Effector memory CD4-positive, alpha-beta T cell (primary cell): ENCODE measurements around the gene ABCA12.

ENCODE experiments used
- DNase-seq, 3 donors: peaks; one replicate each; pipeline ENCODE4 v3.0.0-alpha.2; 2020
- H3K27ac ChIP-seq: 2 replicates; pipeline ENCODE4 v1.7.0; 2013; ENCODE audit warnings: mild to moderate bottlenecking, low read length, moderate library complexity; ENCODE audit not compliant: insufficient read depth, poor library complexity, severe bottlenecking
- H3K27me3 ChIP-seq: replicated peaks from 2 replicates; pipeline ENCODE4 v1.7.0; 2013; ENCODE audit warnings: mild to moderate bottlenecking, low read length; ENCODE audit not compliant: insufficient read depth, control insufficient read depth, poor library complexity, severe bottlenecking
- H3K36me3 ChIP-seq: 2 replicates; pipeline ENCODE4 v1.7.0; 2013; ENCODE audit warnings: mild to moderate bottlenecking, low read length, moderate library complexity; ENCODE audit not compliant: control insufficient read depth, insufficient read depth
- H3K4me1 ChIP-seq: 2 replicates; pipeline ENCODE4 v1.7.0; 2013; ENCODE audit warnings: low read length, mild to moderate bottlenecking; ENCODE audit not compliant: control insufficient read depth, insufficient read depth, poor library complexity, severe bottlenecking
- H3K4me3 ChIP-seq: 2 replicates; pipeline ENCODE4 v1.7.0; 2013; ENCODE audit warnings: low read length, low read depth, mild to moderate bottlenecking; ENCODE audit not compliant: insufficient read depth, poor library complexity, severe bottlenecking
- H3K9me3 ChIP-seq: 2 replicates; pipeline ENCODE4 v1.7.0; 2013; ENCODE audit warnings: mild to moderate bottlenecking, low read length, moderate library complexity; ENCODE audit not compliant: control insufficient read depth

ABCA12 gene

GRCh38 chr2:215083146-215083545, 55.3 kb downstream of the ABCA12 start:
- no peak for DNase-seq
- no peak overlapping the region for H3K27ac ChIP-seq
- no peaks in the 10 kb centered on the region for H3K27me3 ChIP-seq
- H3K9me3 ChIP-seq = no peaks in the 10 kb centered on the region
- H3K4me1 ChIP-seq = no peaks in the 10 kb centered on the region
- H3K36me3 ChIP-seq = no peaks in the 10 kb centered on the region
- no peak overlapping the region for H3K4me3 ChIP-seq

GRCh38 chr2:215082446-215082845, 56.0 kb downstream of the ABCA12 start:
- Histone ChIP-seq H3K4me1 (no peaks in the 10 kb centered on the region), H3K27me3 (no peaks in the 10 kb centered on the region), H3K4me3 (no peak overlapping the region), H3K27ac (no peak overlapping the region), H3K9me3 (no peaks in the 10 kb centered on the region), H3K36me3 (no peaks in the 10 kb centered on the region)
- DNase-seq = no peak

- DNase-seq = no peak
- Histone ChIP-seq H3K4me1 (no peaks in the 10 kb centered on the region), H3K9me3 (no peaks in the 10 kb centered on the region)
These were observed 57.9 kb downstream of the ABCA12 start for GRCh38 chr2:215080545-215080944.

DNA sequence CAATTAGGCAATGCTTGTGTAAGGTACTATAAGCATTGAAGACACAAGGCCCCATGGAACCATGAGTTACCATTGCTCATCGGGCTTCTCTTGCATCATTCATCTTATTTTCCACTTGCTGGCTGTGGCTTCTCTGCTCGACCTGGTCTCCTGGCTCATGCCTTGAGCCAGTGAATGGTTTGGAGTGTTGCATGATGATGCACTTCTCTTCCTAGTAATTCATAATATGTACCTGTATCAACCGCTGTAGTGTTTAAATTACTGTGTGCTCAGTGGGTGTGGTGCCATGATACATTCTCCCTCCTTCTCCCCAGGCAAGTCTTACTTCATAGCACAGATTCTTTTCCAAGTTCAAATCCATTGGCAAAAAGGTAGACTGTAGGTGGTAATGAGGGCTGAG, 66.8 kb downstream of the ABCA12 start:
- no peak overlapping the region for H3K27ac ChIP-seq
- H3K4me1 ChIP-seq = no peaks in the 10 kb centered on the region
- H3K4me3 ChIP-seq = no peak overlapping the region
- no peak for DNase-seq
- no peaks in the 10 kb centered on the region for H3K36me3 ChIP-seq
- no peaks in the 10 kb centered on the region for H3K9me3 ChIP-seq
- H3K27me3 ChIP-seq = no peaks in the 10 kb centered on the region

More at GRCh38 chr2:215080545-215080944, 57.9 kb downstream of the ABCA12 start:
- no peaks in the 10 kb centered on the region for H3K27me3 ChIP-seq
- H3K4me3 ChIP-seq = no peak overlapping the region
- H3K27ac ChIP-seq = no peak overlapping the region
- no peaks in the 10 kb centered on the region for H3K36me3 ChIP-seq

DNA sequence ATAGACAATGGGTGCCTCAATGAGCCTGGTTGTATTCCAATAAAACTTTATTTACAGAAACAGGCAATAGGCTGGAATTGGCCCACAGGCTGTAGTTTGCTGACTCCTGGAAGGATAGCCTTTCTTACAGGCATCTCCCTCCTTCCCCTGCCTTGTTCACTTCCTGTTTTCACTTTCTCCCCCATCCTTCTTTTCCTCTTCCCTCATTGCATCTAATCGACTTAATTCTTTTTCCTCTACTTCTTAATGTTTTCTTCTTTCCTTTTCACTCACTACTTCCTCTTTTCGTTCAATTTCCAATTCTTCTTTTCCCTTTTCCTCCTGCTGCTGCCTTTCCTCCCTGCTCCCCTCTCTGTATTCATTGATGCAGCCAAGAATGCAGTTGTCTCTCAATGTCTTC, 70.0 kb downstream of the ABCA12 start:
- Histone ChIP-seq H3K36me3 (no peaks in the 10 kb centered on the region), H3K4me1 (no peaks in the 10 kb centered on the region), H3K27me3 (no peaks in the 10 kb centered on the region), H3K4me3 (no peak overlapping the region), H3K27ac (no peak overlapping the region), H3K9me3 (no peaks in the 10 kb centered on the region)
- DNase-seq = no peak

DNA sequence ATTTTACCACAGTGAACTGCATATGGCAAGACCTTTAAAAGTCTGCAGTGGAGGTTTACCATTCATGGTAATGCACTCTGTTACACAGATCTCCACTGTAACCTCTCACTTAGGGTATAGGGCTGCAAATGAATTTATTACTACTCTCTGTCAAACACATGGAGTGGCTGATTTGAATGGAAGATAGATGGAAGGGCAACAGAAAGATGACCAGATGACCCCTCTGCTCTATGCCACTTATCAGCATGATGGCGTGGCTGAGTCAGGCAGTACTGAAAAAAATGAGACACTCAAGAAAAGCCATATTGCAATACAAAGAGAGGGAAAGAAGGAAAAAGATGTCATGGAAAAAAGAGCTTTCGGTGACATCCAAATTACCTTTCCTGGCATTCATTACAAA, 72.3 kb downstream of the ABCA12 start:
- Histone ChIP-seq H3K36me3 (no peaks in the 10 kb centered on the region), H3K27me3 (no peaks in the 10 kb centered on the region), H3K27ac (no peak overlapping the region), H3K9me3 (no peaks in the 10 kb centered on the region), H3K4me1 (no peaks in the 10 kb centered on the region), H3K4me3 (no peak overlapping the region)
- DNase-seq = no peak

DNA sequence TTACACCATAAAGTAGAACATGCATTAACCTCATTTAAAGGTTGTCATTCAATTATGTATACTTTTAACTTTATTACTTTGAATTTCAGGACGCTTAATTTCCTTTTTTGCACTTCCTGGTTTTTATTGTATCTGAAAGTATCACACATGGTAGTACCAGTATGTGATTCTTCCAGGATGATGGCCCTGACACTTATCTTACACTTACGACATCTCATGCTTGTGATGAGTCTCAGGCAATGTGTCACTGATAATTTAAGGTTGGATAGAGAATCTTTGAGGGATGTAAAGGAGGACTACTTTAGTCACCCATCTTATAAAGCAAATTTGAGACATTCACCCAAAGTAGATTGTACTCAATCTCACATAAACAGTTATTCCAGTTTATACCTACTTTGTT, 74.9 kb downstream of the ABCA12 start:
- no peak for DNase-seq
- no peaks in the 10 kb centered on the region for H3K27me3 ChIP-seq
- no peak overlapping the region for H3K4me3 ChIP-seq
- no peaks in the 10 kb centered on the region for H3K36me3 ChIP-seq
- H3K27ac ChIP-seq = no peak overlapping the region
- no peaks in the 10 kb centered on the region for H3K4me1 ChIP-seq
- H3K9me3 ChIP-seq = no peaks in the 10 kb centered on the region

GRCh38 chr2:215060861-215061536, 77.4 kb downstream of the ABCA12 start:
- DNase-seq = no peak
- H3K9me3 ChIP-seq = no peaks in the 10 kb centered on the region
- no peak overlapping the region for H3K27ac ChIP-seq
- no peaks in the 10 kb centered on the region for H3K4me1 ChIP-seq
- H3K4me3 ChIP-seq = no peak overlapping the region
- H3K27me3 ChIP-seq = no peaks in the 10 kb centered on the region
- H3K36me3 ChIP-seq = no peaks in the 10 kb centered on the region

DNA sequence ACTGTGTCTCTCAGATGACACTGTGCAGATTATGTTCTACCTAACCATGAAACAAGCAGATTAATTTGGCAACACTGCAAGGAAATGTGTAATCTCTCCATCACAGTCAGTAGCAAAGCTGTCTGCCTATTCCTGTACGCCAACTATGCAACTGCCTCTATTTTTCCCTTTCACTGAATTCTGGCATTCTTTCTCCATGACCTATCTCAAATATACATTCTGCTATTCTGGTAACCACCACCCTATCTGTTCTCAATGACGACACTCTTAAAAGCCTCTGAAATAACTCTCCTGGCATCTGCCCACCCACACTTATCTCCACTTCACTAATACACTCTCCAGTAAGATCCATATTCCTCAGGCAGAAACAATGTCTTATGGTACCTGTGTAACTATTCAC, 78.7 kb downstream of the ABCA12 start:
- Histone ChIP-seq H3K36me3 (no peaks in the 10 kb centered on the region), H3K27me3 (no peaks in the 10 kb centered on the region), H3K4me3 (no peak overlapping the region), H3K9me3 (no peaks in the 10 kb centered on the region), H3K4me1 (no peaks in the 10 kb centered on the region), H3K27ac (no peak overlapping the region)
- no peak for DNase-seq

DNA sequence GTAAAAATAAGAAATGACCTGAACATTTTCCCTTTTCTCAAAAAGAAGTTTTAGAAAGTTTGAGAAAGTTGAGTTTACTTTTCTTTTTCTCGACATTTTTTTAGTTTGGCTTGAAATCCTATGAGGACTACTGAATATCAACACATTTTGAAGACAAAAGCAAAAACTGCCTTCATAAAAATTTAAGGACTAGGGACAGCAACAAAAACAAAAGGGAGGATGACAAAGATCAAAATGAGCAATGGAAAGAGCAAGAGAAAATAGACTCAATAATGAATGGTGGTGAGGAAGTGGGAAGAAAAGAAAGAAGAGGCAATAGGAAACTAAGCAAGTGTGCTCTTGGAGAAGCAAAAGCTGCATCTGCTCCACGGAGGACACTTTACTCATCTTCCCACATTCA, 82.5 kb downstream of the ABCA12 start:
- Histone ChIP-seq H3K4me1 (no peaks in the 10 kb centered on the region), H3K9me3 (no peaks in the 10 kb centered on the region), H3K36me3 (no peaks in the 10 kb centered on the region), H3K4me3 (no peak overlapping the region), H3K27me3 (no peaks in the 10 kb centered on the region), H3K27ac (no peak overlapping the region)
- no peak for DNase-seq
